ENCODE results near the gene MDFIC. TPM values are rescaled to one million over a fixed set of nuclear protein-coding genes. Genes with fewer than 3 reads are reported as not detected.
"Not testable (repeated sequence)": the region's sequence is repeated elsewhere in the genome, so short reads cannot be mapped to it uniquely, and the experiment has no call there.

The MDFIC gene, protein sequence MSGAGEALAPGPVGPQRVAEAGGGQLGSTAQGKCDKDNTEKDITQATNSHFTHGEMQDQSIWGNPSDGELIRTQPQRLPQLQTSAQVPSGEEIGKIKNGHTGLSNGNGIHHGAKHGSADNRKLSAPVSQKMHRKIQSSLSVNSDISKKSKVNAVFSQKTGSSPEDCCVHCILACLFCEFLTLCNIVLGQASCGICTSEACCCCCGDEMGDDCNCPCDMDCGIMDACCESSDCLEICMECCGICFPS
- 46.8 TPM for total RNA-seq

GRCh38 chr7:114922026-114922651 is at the start of gene MDFIC:
MDFIC (plus strand) TSS chr7:114922094; CDS start chr7:114923034, 940 bp downstream.
- DNase-seq, result peak; percentile 79

DNA sequence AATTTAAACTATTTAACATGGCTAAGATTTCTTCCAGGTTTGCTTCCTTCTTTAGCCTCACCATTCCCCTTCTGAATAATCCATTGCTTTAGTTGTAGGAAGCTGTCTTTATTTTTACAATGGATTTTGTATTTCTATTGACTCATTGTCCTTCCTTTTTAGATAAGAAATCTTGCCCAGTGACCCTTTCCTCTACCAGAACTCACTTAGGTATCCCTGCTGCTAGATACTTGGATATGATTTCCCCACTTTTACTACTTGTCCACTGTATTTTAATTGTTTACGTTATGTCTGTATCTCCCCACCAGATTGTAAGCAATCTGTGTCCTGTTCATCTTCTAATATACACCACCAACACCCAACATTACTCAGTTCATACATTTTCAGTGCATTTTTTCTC is 47.7 kb upstream of the MDFIC start:
- no peak for DNase-seq

DNA sequence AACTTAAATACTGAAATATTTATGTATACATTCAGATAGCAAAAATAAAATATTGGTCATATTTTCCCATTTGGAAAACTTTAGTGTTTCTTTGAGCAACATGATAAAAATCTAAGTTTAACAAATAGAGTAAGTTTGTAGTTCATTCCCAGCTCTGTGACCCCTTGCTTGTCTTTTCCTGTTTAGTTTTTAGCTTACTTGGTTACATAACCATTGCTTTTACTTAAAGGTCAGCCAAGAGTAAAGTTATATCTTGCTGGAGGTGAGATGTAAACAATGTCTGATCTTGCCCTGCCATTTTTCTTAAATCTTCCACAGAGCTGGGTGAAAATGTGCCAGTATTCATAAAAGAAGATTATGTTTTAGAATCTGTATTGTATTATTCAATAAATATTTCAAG is 46.7 kb upstream of the MDFIC start:
- no peak for DNase-seq

- DNase-seq, result no peak
These were observed 42.3 kb upstream of the MDFIC start for GRCh38 chr7:114879554-114879953.

DNA sequence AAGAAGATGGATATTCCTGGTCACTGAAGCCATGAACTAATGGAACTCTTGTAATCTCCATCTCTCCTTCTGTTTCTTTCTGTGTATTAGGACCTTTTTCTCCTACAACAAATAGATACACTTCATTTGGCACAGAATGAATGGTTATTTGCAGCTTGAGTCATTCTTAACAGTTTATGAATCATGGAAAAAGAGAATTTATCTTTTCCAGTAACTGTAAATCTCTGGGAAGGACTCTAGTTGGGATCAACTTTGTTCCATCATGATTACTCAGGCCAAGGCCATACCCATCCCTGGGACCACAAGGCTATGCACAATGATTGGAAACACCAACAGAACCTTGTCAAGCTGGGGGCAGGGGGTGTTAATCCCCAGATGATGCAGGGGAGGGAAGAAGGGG is 36.1 kb upstream of the MDFIC start:
- no peak for DNase-seq

GRCh38 chr7:114886241-114886640 is 35.7 kb upstream of the MDFIC start:
- DNase-seq, result no peak

DNA sequence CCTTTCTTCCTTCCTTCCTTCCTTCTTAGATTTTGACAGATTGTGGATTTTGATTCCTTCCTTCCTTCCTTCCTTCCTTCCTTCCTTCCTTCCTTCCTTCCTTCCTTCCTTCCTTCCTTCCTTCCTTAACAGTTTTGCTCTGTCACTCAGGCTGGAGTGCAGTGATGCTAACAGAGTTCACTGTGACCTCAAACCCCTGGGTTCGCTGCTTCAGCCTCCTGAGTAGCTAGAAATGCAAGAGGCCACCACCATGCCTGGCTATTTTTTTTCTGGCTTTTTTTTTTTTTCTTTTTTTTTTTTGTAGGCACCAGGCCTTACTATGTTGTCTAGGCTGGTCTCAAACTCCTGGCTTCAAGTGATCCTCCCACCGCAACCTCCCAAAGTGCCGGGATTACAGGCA is 32.8 kb upstream of the MDFIC start:
- not testable (repeated sequence) for DNase-seq

- DNase-seq, result no peak
These were observed 32.1 kb upstream of the MDFIC start for GRCh38 chr7:114889646-114890285.

- DNase-seq, result no peak
These were observed 31.3 kb upstream of the MDFIC start for GRCh38 chr7:114890561-114890960.

GRCh38 chr7:114900127-114900526 is 21.8 kb upstream of the MDFIC start:
- no peak for DNase-seq

DNA sequence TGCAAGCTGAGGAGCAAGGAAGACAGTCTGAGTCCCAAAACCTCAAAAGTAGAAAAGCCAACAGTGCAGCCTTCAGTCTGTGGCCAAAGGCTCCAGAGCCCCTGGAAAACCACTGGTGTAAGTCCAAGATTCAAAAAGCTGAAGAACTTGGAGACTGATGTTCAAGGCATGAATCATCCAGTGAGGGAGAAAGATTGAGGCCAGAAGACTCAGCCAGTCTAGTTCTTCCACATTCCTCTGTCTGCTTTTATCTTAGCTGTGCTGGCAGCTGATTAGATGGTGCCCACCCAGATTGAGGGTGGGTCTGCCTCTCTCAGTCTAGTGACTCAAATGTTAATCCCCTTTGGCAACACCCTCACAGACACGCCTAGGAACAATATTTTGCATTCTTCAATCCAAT is 20.1 kb upstream of the MDFIC start:
- no peak for DNase-seq

GRCh38 chr7:114903131-114903530 is 18.8 kb upstream of the MDFIC start:
- no peak for DNase-seq

GRCh38 chr7:114910787-114911186 is 11.1 kb upstream of the MDFIC start:
- no peak for DNase-seq

DNA sequence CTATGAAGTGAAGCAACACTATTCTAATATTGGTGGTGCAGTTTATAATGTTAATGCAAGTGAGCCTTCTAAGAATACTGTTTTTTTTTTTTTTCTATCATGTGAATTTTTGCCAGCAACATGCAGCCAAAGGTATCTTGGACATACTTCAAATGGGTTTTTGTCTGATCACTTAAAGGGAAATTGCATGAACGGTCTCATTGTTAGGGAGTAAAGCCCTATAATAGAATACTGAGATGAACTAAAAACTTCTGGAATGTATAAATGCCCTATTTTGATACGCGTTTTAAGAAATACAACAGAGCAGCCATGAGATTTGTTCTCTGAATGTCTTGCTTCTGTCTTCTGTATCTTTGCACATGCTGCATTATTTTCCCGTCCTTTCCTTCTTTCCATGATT is 10.5 kb upstream of the MDFIC start:
- DNase-seq, result no peak

GRCh38 chr7:114916261-114916892 is 5.5 kb upstream of the MDFIC start:
- DNase-seq, result no peak

DNA sequence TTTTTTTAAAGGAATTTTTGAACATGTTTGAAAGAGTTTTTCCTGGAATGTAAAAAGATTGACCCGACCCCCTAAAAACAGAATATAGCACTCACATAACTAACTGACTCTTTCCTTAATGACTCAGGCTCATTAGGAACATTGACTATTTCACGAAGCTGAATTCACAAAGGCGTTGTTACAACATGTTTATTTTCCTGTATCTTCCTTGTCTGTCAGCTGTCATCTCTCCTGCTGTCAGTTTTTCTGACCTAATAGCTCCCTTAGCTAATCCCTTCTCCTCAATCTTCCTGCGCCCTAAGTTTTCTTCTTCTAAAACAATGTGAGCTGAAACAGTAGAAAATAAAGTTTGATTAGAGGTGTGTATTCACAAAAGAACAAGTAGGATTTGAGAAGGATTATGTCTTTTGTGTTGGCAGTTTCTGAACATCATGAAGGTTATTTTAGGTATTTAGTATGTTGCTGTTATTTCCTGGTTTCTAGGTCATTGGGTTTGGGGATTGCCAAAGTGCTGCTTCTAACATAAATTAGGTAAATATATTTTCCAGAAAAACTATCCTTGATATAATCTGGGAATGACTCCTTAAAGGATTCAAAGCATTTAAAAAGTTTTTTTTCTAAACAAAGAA is 4.6 kb upstream of the MDFIC start:
- DNase-seq, result no peak

GRCh38 chr7:114919587-114919986 is 2.3 kb upstream of the MDFIC start:
- no peak for DNase-seq

DNA sequence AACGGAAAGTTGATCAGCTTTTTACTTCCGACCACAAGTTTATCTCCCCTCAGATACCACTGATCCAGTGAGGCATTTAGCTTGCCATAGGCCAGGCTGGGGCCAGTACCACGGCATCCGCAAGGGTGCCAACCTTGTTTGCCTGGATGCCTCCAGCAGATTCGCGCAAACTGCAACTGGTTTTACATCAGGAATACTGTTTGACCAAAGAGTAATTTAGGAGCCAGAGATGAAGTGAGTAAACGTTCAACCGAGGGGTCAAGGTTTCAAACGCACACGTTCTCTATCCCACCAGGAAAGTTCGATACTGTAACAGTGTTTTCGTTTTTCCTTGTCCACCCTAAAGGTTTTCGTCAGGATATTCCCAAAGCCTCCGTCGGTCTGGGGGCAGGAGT is 266 bp upstream of the MDFIC start:
- DNase-seq, result no peak

GRCh38 chr7:114922652-114923402 is 933 bp downstream of the MDFIC start:
- DNase-seq, result peak; percentile 83

DNA sequence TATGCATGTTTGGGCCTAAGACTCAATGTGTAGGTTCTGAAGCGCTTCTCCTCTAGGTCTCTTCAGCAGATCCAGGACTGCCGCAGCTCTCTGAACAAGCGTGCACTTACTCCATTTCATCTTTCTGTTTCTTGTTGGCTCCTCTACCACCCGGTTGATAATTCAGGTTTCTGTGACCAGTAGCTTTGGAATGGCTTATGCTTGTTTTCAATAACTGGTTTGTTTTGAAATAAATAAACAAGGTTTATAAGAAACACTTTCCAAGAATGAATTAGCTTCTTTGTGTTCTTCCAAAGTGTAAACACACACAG is 1.5 kb downstream of the MDFIC start:
- DNase-seq, result no peak

DNA sequence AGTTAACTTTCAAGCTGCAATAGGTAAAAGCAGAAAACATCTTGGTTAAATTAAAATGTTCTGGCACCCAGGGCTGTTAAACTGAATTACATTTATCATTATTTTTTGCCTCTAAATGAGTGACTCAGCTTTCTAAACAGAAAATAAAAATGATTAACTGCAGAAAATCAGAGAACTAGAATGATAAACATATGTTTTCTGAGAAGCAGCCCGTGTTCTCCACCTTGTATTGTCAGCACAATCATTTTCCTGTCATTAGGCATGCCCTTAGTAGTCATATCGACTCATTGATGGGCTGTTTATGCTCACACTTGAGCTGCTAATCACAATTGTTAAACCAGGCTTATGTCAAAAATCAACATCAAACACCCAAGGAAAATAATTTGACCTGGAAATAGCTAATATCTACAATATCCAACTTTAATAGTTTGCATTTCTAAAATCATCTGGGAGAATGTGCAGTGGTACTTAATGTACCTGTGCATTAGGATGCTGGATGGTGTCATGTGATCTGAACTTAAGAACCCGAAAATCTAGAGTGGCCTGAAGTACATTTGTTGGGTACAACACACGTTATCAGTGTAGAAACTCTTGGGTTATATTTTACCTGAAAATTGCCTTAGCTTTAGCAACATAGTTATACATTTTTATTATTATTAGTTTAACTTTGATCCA is 2.3 kb downstream of the MDFIC start:
- no peak for DNase-seq

- no peak for DNase-seq
These were observed 3.5 kb downstream of the MDFIC start for GRCh38 chr7:114925434-114925833.
